Measurements from ENCODE around the gene PEX1.
"Not testable (repeated sequence)": the region's sequence is repeated elsewhere in the genome, so short reads cannot be mapped to it uniquely, and the experiment has no call there.

Gene PEX1

GRCh38 chr7:92547579-92547978 lies 19.3 kb upstream of the PEX1 start:
- no peak overlapping the region for H3K4me2 ChIP-seq (ENCODE audit: low read depth, low read length, poor library complexity, severe bottlenecking)
- H3K9ac ChIP-seq (ENCODE audit: low read length), result no peak overlapping the region
- no peaks in the 10 kb centered on the region for H3K9me2 ChIP-seq (replicated peaks; ENCODE audit: insufficient read depth, low read length)
- no peak overlapping the region for H3K27ac ChIP-seq (ENCODE audit: low read depth, low read length)
- no peaks in the 10 kb centered on the region for H3K27me3 ChIP-seq (ENCODE audit: low read length)
- H4K20me1 ChIP-seq (ENCODE audit: low read depth, low read length), result no peaks in the 10 kb centered on the region
- TF ChIP-seq EZH2phosphoT487 (conservative IDR thresholded peaks at IDR 0.05; ENCODE audit: low read length), result no peak
- TF ChIP-seq CTCF (IDR thresholded peaks at IDR 0.05; ENCODE audit: insufficient read depth, low read length, poor library complexity, severe bottlenecking), result no peak
- no peaks in the 10 kb centered on the region for H3K9me3 ChIP-seq (ENCODE audit: insufficient read depth, low read length)
- H3K36me3 ChIP-seq (ENCODE audit: low read length), result no peaks in the 10 kb centered on the region
- H3K4me3 ChIP-seq (ENCODE audit: insufficient read depth, low read length, poor library complexity, severe bottlenecking), result no peak overlapping the region
- H3K79me2 ChIP-seq (ENCODE audit: insufficient read depth, low read length), result no peaks in the 10 kb centered on the region
- no peaks in the 10 kb centered on the region for H3F3A ChIP-seq (ENCODE audit: insufficient read depth)
- H2AFZ ChIP-seq (ENCODE audit: low read depth, low read length, severe bottlenecking), result no peak overlapping the region

DNA sequence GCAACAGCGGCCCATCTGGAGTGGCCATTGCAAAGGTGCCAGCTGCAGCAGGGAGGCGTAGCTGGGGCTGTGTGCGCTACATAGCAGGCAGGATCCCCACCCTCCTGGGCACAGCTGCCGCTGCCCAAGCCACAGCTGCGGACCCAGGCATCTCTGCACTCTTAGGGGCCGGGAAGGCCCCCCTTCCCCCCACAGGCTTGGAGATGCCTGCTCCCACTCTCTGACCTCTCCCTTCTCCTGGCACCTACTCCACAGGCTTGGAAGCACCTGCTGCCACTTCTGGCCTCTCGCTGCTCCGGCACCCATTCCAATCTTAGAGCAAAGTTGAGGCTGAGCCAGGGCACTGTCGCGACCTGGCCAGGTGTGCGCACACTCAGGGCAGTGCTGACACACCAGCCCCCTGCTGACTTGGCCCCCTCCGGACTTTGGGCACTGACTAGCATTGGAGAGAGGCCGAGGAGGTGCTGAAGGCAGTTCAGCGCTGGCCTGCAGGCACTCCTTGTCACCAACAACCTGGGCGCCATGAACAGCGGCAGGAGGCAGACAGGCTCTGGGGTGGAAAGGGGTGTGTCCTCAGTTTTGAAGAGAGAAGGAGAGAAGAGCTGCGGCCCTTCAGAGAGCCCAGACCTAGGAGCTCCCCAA lies 18.7 kb upstream of the PEX1 start:
- H3K36me3 ChIP-seq (ENCODE audit: low read length), result no peaks in the 10 kb centered on the region
- no peaks in the 10 kb centered on the region for H3K9me3 ChIP-seq (ENCODE audit: insufficient read depth, low read length)
- no peak overlapping the region for H3K4me3 ChIP-seq (ENCODE audit: insufficient read depth, low read length, poor library complexity, severe bottlenecking)
- no peaks in the 10 kb centered on the region for H3K9me2 ChIP-seq (replicated peaks; ENCODE audit: insufficient read depth, low read length)
- H3K79me2 ChIP-seq (ENCODE audit: insufficient read depth, low read length), result no peaks in the 10 kb centered on the region
- no peak overlapping the region for H3K4me2 ChIP-seq (ENCODE audit: low read depth, low read length, poor library complexity, severe bottlenecking)
- H3K9ac ChIP-seq (ENCODE audit: low read length), result no peak overlapping the region
- TF ChIP-seq CTCF (IDR thresholded peaks at IDR 0.05; ENCODE audit: insufficient read depth, low read length, poor library complexity, severe bottlenecking) (no peak), EZH2phosphoT487 (conservative IDR thresholded peaks at IDR 0.05; ENCODE audit: low read length) (no peak)
- no peaks in the 10 kb centered on the region for H3F3A ChIP-seq (ENCODE audit: insufficient read depth)
- no peaks in the 10 kb centered on the region for H3K27me3 ChIP-seq (ENCODE audit: low read length)
- no peak overlapping the region for H3K27ac ChIP-seq (ENCODE audit: low read depth, low read length)
- no peak overlapping the region for H2AFZ ChIP-seq (ENCODE audit: low read depth, low read length, severe bottlenecking)
- H4K20me1 ChIP-seq (ENCODE audit: low read depth, low read length), result no peaks in the 10 kb centered on the region

DNA sequence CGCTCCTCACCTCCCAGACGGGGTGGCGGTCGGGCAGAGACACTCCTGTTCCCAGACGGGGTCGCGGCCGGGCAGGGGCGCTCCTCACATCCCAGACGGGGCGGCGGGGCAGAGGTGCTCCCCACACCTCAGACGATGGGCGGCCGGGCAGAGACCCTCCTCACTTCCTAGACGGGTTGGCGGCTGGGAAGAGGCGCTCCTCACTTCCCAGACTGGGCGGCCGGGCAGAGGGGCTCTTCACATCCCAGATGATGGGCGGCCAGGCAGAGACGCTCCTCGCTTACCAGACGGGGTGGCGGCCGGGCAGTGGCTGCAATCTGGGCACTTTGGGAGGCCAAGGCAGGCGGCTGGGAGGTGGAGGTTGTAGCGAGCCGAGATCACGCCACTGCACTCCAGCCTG lies 16.8 kb upstream of the PEX1 start:
- not testable (repeated sequence) for H3K4me2 ChIP-seq (ENCODE audit: low read depth, low read length, poor library complexity, severe bottlenecking); H3K27me3 ChIP-seq (ENCODE audit: low read length); H3K4me3 ChIP-seq (ENCODE audit: insufficient read depth, low read length, poor library complexity, severe bottlenecking); H3K79me2 ChIP-seq (ENCODE audit: insufficient read depth, low read length); H3F3A ChIP-seq (ENCODE audit: insufficient read depth); H3K27ac ChIP-seq (ENCODE audit: low read depth, low read length); H3K9ac ChIP-seq (ENCODE audit: low read length); H4K20me1 ChIP-seq (ENCODE audit: low read depth, low read length); H2AFZ ChIP-seq (ENCODE audit: low read depth, low read length, severe bottlenecking); H3K9me3 ChIP-seq (ENCODE audit: insufficient read depth, low read length); H3K9me2 ChIP-seq (replicated peaks; ENCODE audit: insufficient read depth, low read length); H3K36me3 ChIP-seq (ENCODE audit: low read length)

DNA sequence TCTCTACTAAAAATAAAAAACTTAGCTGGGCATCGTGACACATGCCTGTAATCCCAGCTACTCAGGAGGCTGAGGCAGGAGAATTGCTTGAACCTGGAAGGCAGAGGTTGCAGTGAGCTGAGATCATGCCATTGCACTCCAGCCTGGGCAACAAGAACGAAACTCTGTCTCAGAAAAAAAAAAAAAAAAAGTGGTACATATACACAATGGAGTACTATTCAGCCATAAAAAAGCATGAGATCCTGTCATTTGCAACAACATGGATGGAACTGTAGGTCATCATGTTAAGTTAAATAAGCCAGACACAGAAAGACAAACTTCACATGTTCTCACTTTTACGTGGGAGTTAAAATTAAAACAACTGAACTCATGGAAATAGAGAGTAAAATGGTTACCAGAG lies 15.2 kb upstream of the PEX1 start:
- not testable (repeated sequence) for H3K9me3 ChIP-seq (ENCODE audit: insufficient read depth, low read length); H3K4me2 ChIP-seq (ENCODE audit: low read depth, low read length, poor library complexity, severe bottlenecking); H3K4me3 ChIP-seq (ENCODE audit: insufficient read depth, low read length, poor library complexity, severe bottlenecking); H3K36me3 ChIP-seq (ENCODE audit: low read length); H2AFZ ChIP-seq (ENCODE audit: low read depth, low read length, severe bottlenecking); H3K9ac ChIP-seq (ENCODE audit: low read length); H3K27me3 ChIP-seq (ENCODE audit: low read length); H3K27ac ChIP-seq (ENCODE audit: low read depth, low read length); H4K20me1 ChIP-seq (ENCODE audit: low read depth, low read length); H3K79me2 ChIP-seq (ENCODE audit: insufficient read depth, low read length); H3K9me2 ChIP-seq (replicated peaks; ENCODE audit: insufficient read depth, low read length); H3F3A ChIP-seq (ENCODE audit: insufficient read depth)
